SJCRH30 (cell line): Measurements from ENCODE around the gene SMG6. TPM values are rescaled to one million over a fixed set of nuclear protein-coding genes. Genes with fewer than 3 reads are reported as not detected.

Experiments
- DNase-seq, 2 experiments: peaks; one replicate each; pipeline ENCODE4 v3.0.0-alpha.2; 2015 to 2020
- H3K27ac ChIP-seq: fragments of 250-450 bp; sonication (Bioruptor Pico); 2 replicates; pipeline ENCODE4 v1.5.1; 2020; ENCODE audit warnings: mild to moderate bottlenecking, moderate library complexity
- H3K27me3 ChIP-seq: fragments of 250-450 bp; sonication (Bioruptor Pico); 2 replicates; pipeline ENCODE4 v1.5.1; 2020; ENCODE audit warnings: mild to moderate bottlenecking, moderate library complexity
- H3K36me3 ChIP-seq: fragments of 250-450 bp; sonication (Bioruptor Pico); 2 replicates; pipeline ENCODE4 v1.5.1; 2020; ENCODE audit warnings: mild to moderate bottlenecking, moderate library complexity
- H3K4me1 ChIP-seq: fragments of 250-450 bp; sonication (Bioruptor Pico); 2 replicates; pipeline ENCODE4 v1.5.1; 2020; ENCODE audit warnings: mild to moderate bottlenecking, moderate library complexity
- H3K4me3 ChIP-seq: fragments of 250-450 bp; sonication (Bioruptor Pico); 2 replicates; pipeline ENCODE4 v1.5.1; 2020; ENCODE audit warnings: mild to moderate bottlenecking, moderate library complexity
- H3K9me3 ChIP-seq: fragments of 250-450 bp; sonication (Bioruptor Pico); replicated peaks from 2 replicates; pipeline ENCODE4 v1.5.1; 2020; ENCODE audit warnings: mild to moderate bottlenecking, moderate library complexity
- total RNA-seq: library from RNA; depleted of rRNA; stranded (reverse); fragments of >200 nt; shearing (Covaris generic); gene quantifications from 2 replicates; pipeline ENCODE4 v1.2.3, GENCODE V29; 2014

SMG6 gene
- total RNA-seq, 1 experiment from 2014 or later: 13.0 TPM

GRCh38 chr17:2051061-2051932 lies 252.3 kb downstream of the SMG6 start:
- no peak for DNase-seq
- Histone ChIP-seq H3K27me3 (no peaks in the 10 kb centered on the region), H3K4me3 (no peak overlapping the region), H3K9me3 (no peaks in the 10 kb centered on the region), H3K27ac (no peak overlapping the region), H3K36me3 (no peaks in the 10 kb centered on the region), H3K4me1 (no peaks in the 10 kb centered on the region)

- Histone ChIP-seq H3K36me3 (no peaks in the 10 kb centered on the region), H3K4me1 (no peaks in the 10 kb centered on the region)
- peak; percentile 57 to 70 for DNase-seq
Observed at GRCh38 chr17:2050300-2051060, 253.1 kb downstream of the SMG6 start.

GRCh38 chr17:2049333-2050299 lies 254.0 kb downstream of the SMG6 start:
- no peaks in the 10 kb centered on the region for H3K36me3 ChIP-seq
- DNase-seq: peak; percentile 72 to 83
- no peaks in the 10 kb centered on the region for H3K4me1 ChIP-seq
- no peaks in the 10 kb centered on the region for H3K9me3 ChIP-seq
- H3K27ac ChIP-seq: no peak overlapping the region
- H3K4me3 ChIP-seq: peak overlapping the region; percentile 72
- H3K27me3 ChIP-seq: no peaks in the 10 kb centered on the region

More at GRCh38 chr17:2050300-2051060, 253.1 kb downstream of the SMG6 start:
- H3K27me3 ChIP-seq: no peaks in the 10 kb centered on the region
- peak overlapping the region; percentile 72 for H3K4me3 ChIP-seq
- H3K9me3 ChIP-seq: no peaks in the 10 kb centered on the region
- no peak overlapping the region for H3K27ac ChIP-seq

- no peak for DNase-seq
- Histone ChIP-seq H3K4me3 (no peak overlapping the region), H3K27ac (no peak overlapping the region), H3K9me3 (no peaks in the 10 kb centered on the region), H3K4me1 (no peaks in the 10 kb centered on the region), H3K36me3 (no peaks in the 10 kb centered on the region), H3K27me3 (no peaks in the 10 kb centered on the region)
Observed at GRCh38 chr17:2048805-2049204, 254.8 kb downstream of the SMG6 start.

GRCh38 chr17:2047590-2047989 lies 256.0 kb downstream of the SMG6 start:
- no peak for DNase-seq
- Histone ChIP-seq H3K4me3 (no peak overlapping the region), H3K27ac (no peak overlapping the region), H3K36me3 (no peaks in the 10 kb centered on the region), H3K4me1 (no peaks in the 10 kb centered on the region), H3K9me3 (no peaks in the 10 kb centered on the region), H3K27me3 (no peaks in the 10 kb centered on the region)

GRCh38 chr17:2044263-2044894 lies 259.2 kb downstream of the SMG6 start:
- Histone ChIP-seq H3K4me3 (no peak overlapping the region), H3K4me1 (peaks cover 3% of the 10 kb centered on the region; the same call in 1 of the 2 replicates), H3K9me3 (no peaks in the 10 kb centered on the region), H3K27me3 (no peaks in the 10 kb centered on the region), H3K36me3 (no peaks in the 10 kb centered on the region), H3K27ac (no peak overlapping the region)
- DNase-seq: no peak

GRCh38 chr17:2043785-2044184 lies 259.8 kb downstream of the SMG6 start:
- Histone ChIP-seq H3K9me3 (no peaks in the 10 kb centered on the region), H3K27ac (no peak overlapping the region), H3K4me1 (peaks cover 3% of the 10 kb centered on the region; the same call in 1 of the 2 replicates), H3K4me3 (no peak overlapping the region), H3K36me3 (no peaks in the 10 kb centered on the region), H3K27me3 (no peaks in the 10 kb centered on the region)
- no peak for DNase-seq

- H3K36me3 ChIP-seq: no peaks in the 10 kb centered on the region
- peaks cover 3% of the 10 kb centered on the region; the same call in 1 of the 2 replicates for H3K4me1 ChIP-seq
- H3K27me3 ChIP-seq: no peaks in the 10 kb centered on the region
- H3K9me3 ChIP-seq: no peaks in the 10 kb centered on the region
- H3K4me3 ChIP-seq: no peak overlapping the region
- H3K27ac ChIP-seq: no peak overlapping the region
- no peak for DNase-seq
Observed at GRCh38 chr17:2042933-2043332, 260.7 kb downstream of the SMG6 start.

GRCh38 chr17:2042390-2042847 lies 261.2 kb downstream of the SMG6 start:
- no peaks in the 10 kb centered on the region for H3K9me3 ChIP-seq
- H3K36me3 ChIP-seq: no peaks in the 10 kb centered on the region
- DNase-seq: peak; percentile 38 to 47

GRCh38 chr17:2041561-2042389 lies 261.8 kb downstream of the SMG6 start, which contains the start of gene OVCA2:
OVCA2 (plus strand) TSS chr17:2042022; CDS start chr17:2042048, 26 bp downstream.
- Histone ChIP-seq H3K27me3 (no peaks in the 10 kb centered on the region), H3K27ac (peak within 1 kb of the TSS; percentile 61), H3K9me3 (no peaks in the 10 kb centered on the region), H3K4me1 (peaks cover 3% of the 10 kb centered on the region; the same call in 1 of the 2 replicates), H3K4me3 (peak within 1 kb of the TSS; percentile 65), H3K36me3 (no peaks in the 10 kb centered on the region)
- peak; percentile 91 to 93 for DNase-seq

More at GRCh38 chr17:2042390-2042847, 261.2 kb downstream of the SMG6 start:
- Histone ChIP-seq H3K4me3 (peak overlapping the region; percentile 65), H3K4me1 (peaks cover 3% of the 10 kb centered on the region; the same call in 1 of the 2 replicates), H3K27ac (peak overlapping the region; percentile 61), H3K27me3 (no peaks in the 10 kb centered on the region)

GRCh38 chr17:2040942-2041560 lies 262.5 kb downstream of the SMG6 start:
- Histone ChIP-seq H3K27ac (no peak overlapping the region), H3K36me3 (no peaks in the 10 kb centered on the region)

GRCh38 chr17:2040219-2040827 lies 263.3 kb downstream of the SMG6 start:
- H3K27ac ChIP-seq: no peak overlapping the region
- no peaks in the 10 kb centered on the region for H3K36me3 ChIP-seq
- no peak for DNase-seq
- H3K4me3 ChIP-seq: no peak overlapping the region
- no peaks in the 10 kb centered on the region for H3K9me3 ChIP-seq
- H3K4me1 ChIP-seq: peaks cover 3% of the 10 kb centered on the region; the same call in 1 of the 2 replicates
- no peaks in the 10 kb centered on the region for H3K27me3 ChIP-seq

More at GRCh38 chr17:2040942-2041560, 262.5 kb downstream of the SMG6 start:
- Histone ChIP-seq H3K4me1 (peaks cover 3% of the 10 kb centered on the region; the same call in 1 of the 2 replicates), H3K9me3 (no peaks in the 10 kb centered on the region), H3K4me3 (peak overlapping the region; percentile 65), H3K27me3 (no peaks in the 10 kb centered on the region)
- peak in 1 of 2 experiments; percentile 61 for DNase-seq
